HG03064 (cell line): ENCODE results near the gene MYMK.

ENCODE experiments used
- ATAC-seq: cut with Tn5 transposase; IDR thresholded peaks from one replicate; pipeline ENCODE4 v1.9.1; 2021; ENCODE audit warnings: low read depth; ENCODE audit not compliant: unreplicated experiment

MYMK gene

GRCh38 chr9:133471551-133472276 is 53.0 kb downstream of the MYMK start:
- no peak for ATAC-seq

GRCh38 chr9:133470988-133471387 is 53.8 kb downstream of the MYMK start:
- ATAC-seq: no peak

GRCh38 chr9:133470427-133470924 is 54.3 kb downstream of the MYMK start:
- no peak for ATAC-seq

GRCh38 chr9:133468777-133469421 is 55.9 kb downstream of the MYMK start:
- ATAC-seq: no peak

- ATAC-seq: no peak
These were observed 56.4 kb downstream of the MYMK start for GRCh38 chr9:133468374-133468773.

GRCh38 chr9:133467101-133467500 is 57.7 kb downstream of the MYMK start:
- no peak for ATAC-seq

GRCh38 chr9:133465984-133466383 is 58.8 kb downstream of the MYMK start:
- ATAC-seq: no peak

- ATAC-seq: no peak
These were observed 60.1 kb downstream of the MYMK start for GRCh38 chr9:133464638-133465037.
